NCI-H526 treated with DMSO at 0.1 percent for 48 hours (cell line): Measurements from ENCODE around the gene PSMD3.
A peak's percentile ranks its signal among the peaks of the same experiment; 100 is the strongest.

Experiments used
- DNase-seq: peaks from one replicate; lab custom pipeline; 2025; lab: John Stamatoyannopoulos, UW

PSMD3 gene

DNA sequence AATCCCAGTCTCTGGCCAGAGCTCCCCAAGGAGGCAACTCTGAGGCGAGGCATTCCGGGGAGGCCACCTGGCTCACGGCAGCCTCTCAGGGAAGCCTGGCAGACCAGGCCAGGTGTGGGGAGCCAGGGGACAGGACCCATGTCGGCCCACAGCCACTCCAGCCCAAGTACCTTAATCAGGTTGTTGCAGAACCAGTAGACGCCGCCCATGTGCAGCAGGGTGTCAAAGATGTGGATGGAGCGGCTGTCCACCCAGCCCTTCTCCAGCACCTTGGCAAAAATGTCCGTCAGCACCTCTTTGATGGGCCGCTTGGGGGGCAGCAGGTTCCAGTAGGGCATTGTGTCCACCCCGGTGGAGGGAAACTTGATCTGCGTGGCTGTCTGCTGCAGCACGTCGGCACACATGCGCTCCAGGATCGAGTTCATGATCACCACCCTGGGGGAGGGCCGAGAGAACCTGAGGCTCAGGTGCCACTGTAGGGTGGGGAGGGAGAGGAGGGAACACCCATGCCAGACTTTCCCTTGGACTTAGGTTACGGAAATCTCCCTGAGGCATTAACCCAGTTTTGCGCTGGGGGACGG, 42.4 kb downstream of the PSMD3 start:
- DNase-seq: no peak

DNA sequence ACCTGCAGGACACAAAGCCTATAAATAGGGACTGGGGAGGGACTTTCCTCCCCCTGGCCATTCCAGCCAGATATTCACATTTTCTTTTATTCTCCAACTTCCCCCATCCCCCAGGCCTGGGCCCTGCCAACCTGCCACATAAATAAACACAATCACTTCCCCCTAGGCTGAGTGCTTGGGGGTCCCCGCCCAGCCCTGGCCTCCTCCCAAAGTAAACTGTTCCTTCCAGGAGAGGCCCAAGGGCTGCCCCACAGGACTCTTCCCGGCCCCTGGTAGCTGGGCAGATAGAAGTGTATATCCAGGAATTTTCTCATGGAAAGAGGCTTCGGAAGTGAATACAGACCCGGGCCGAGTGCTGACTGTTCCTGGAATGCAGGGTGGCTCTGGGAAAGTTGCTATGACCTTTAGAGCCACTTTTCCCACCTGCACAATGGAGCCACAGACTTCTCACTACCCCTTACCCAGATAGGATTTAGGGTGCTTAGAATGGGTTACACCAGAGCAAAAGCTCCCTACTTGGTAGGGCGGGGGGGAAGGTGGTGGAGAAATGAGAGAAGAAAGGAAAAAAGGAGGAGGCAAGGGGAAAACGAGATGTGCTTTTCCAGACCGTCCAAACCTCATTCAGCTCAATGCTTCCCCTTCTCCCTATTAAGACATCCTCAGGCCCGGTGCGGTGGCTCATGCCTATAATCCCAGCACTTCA, 43.1 kb downstream of the PSMD3 start:
- no peak for DNase-seq

DNA sequence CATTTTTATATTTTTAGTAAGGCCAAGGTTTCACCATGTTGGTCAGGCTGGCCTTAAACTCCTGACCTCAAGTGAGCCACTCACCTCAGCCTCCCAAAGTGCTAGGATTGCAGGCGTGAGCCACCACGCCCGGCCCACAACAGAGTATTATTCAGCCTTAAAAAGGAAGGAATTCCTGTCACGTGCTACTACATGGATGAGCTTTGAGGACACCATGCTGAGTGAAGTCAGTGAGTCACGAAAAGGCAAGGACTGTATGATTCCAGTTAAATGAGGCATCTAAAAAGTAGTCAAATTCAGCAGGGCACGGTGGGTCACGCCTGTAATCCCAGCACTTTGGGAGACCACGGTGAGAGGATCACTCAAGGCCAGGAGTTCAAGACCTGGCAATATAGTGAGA, 44.3 kb downstream of the PSMD3 start:
- DNase-seq: no peak

DNA sequence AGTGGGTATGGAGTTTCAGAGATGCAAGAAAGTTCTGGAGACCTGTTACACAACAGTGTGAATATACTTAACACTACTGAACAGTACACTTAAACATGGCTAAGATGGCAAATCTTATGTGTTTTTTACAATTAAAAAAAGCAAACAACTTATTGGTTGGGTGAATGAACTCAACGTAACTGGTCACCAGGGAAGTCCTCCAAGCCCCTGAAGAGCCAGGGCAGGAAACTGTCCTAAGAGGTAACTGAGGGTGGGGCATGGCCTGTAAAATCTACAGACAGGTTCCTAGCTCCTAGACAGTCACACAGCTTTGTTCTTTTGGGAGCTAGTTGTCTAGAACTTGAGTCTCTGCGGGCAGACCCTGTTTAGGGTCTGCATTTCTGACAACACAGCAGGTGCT, 45.0 kb downstream of the PSMD3 start:
- DNase-seq: no peak

DNA sequence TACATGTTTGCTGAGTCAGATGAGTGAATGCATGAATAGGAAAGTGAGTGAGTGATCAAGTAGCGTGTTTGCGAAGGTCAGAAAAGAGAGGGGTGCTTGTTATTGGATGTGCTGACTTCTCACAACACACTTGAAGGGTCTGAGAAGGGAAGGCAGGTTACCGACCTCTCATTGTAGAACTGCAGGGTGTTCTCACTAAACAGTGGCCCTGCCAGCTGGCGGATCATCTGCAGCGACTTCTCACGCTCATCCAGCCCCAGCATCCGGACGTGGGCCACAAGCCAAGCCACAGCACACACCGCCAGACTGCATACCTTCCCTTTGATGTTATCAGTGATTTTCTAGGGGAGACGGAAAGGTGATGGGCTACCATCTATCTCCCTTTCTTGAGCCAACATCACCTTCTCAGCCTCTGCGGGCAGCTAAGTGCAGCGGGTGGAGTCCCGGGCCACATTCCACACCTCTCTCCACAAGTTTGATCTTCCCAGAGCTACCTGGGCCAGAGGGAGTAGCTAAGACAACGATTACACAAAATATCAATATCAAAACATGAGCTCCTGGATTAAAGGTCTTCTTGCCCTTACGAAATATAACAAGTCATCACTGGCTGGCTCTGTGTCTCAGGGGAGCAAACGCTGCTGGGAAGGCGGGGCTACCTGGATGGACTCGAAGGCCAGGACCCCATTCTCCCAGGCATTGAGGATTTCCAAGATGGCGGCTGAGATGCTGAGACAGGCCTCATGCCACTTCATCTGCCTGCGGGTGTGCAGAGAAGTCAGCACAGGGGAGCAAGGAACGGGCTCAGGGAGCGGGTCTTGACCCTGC, 45.6 kb downstream of the PSMD3 start:
- DNase-seq: no peak

DNA sequence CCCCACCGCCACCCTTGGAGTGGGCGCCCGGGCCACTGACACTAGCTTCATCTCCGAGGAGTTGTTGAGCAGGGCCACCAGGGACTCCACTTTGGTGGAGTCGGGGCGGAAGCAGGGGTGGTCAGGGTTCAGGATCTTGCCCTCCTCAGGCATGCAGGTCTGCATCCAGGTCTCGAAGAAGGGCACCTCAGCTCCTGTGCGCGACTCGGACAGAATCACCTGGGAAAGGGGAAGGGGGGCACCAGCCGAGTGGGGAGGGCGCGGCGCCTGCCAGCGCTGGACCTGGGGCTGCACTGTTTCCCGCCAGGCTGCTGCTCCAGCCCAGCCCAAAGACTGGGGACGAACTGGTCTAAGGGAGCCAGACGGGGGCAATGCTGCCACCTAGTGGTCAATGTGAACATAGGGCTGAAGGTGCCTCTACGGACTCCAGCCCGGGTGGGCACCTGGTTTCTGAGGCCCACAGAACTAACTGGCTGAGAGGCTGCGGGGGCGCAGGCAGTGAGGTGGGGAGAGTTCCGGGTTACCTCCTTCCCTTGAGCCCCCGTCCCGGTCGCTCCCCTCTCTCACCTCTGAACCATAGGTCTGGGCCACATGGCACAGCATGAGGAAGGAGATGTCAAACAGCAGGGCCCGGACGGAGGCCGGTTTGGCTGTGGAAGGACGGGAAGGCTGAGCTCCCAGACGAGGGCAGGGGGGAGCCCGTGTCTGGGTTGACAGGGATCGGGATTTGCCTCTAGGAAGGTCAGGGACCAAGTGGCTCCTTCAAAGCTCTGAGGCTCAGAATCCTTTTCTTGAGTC, 46.4 kb downstream of the PSMD3 start:
- peak; percentile 48 for DNase-seq

DNA sequence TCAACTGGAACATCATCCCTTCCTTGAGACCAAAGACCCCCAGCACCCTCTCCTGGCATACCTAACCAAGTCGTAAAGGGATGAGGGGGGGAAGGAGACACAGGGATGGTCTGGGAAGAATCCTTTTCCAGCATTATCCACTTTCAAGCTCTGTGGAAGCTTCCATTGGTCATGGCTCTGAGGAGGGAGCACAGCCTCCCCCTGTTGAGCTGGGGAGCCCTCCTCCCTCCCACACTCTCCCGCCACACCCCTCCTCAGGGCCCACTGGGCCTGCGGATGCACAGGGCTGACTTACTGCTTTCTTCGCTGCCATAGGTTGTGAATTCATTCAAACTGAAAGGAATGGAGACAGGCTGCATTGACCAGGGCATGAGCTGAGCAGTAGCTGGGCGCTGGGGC, 47.0 kb downstream of the PSMD3 start:
- no peak for DNase-seq

DNA sequence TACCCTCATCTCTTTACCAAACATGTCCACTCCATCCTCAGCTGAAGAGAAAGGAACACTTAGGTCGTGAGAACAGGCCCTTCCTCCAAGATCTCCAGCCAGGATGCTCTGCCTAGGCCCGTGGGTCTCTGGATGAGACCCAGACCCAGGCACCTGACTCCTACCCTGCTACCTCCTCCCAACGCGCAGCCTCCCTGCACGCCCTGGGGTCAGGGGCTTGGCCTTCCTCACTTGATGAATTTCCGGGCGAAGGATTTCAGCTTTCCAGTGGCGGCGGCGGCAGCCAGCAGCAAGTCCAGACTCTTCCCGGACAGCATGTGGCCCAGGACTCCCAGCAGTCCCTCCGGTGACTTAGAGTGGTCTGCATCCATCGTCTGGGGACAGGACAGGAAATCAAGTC, 48.0 kb downstream of the PSMD3 start:
- DNase-seq: no peak

DNA sequence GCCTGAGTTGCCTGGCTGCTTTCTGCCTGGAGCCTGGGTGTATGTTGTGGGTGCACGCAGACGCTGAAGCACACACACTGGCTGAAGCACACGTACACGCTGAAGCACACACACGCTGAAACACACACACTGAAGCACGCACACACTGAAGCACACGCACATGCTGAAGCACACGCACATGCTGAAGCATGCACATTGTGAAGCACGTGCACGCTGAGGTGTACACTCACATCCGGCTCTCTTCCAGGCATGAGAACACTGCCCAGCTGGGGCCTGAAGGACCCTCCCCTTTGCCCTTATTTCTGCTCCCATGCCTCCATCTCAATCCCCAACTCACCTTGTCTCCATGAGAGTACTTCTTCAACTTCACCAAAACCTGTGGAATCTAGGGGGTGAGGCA, 51.1 kb downstream of the PSMD3 start:
- no peak for DNase-seq

DNA sequence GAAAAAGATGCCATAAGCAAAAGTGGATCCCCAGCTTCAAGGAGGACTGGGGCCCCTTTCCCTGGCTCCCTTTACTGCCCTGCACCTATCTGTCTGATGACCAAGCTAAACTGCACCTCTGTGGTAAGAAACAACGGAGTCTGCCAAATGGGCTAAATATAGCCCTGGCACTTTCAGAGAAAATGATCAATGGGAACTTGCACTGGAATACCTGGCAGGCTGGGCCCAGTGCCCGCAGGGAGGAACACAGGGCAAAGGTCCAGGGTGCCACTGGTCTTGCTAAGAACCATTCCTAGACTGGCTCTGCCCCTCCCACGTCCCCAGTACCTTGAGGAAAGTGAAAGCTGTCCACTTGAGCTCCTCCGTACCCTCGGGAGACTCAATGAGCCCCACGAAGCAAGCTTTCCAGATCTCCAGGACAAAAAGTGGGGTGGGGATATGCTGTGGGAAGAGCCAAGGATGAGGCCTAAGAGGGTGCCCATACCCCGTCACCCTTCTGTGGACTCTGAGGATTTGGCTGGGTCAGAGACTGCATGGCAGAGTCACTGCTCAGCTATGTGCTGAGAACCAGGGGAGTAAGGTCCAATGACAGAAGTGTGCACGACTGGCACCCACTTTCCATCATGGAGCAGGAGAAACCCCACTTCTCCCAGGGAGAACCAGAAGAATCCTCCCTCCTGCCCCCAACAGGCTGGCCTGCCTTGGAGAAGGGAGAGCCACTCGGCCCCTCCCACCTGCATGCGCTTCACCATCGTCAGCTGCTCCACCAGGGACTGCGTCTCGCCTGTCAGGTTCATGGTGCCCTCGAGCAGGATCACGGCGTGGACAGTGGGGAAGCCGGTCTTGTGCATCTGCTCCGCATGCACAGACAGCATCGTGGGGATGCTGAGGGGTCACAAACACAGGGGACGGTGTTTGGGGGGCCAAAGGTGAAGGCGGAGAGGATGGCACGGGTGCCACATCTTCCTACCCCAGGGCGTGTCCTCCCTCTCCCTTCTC, 52.0 kb downstream of the PSMD3 start:
- DNase-seq: no peak

DNA sequence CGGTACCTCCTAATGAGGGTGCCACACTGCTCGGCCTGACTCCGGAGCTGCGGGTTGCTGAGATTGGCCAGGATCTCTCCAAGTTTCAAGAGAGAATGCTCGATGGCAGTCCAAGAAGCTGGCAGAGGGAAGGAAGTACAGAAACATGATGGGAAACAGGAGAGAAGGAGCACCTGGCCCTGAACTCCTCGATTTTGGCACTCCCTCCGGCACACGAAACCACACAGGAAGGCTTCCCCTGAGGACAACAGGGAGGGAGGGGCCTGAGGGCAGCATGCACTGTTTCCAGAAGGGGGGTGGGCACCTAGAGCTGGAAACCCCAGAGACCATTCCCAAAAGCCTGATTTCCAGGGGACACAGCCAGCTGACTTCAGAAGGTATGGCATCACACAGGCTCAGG, 52.7 kb downstream of the PSMD3 start:
- DNase-seq: no peak

DNA sequence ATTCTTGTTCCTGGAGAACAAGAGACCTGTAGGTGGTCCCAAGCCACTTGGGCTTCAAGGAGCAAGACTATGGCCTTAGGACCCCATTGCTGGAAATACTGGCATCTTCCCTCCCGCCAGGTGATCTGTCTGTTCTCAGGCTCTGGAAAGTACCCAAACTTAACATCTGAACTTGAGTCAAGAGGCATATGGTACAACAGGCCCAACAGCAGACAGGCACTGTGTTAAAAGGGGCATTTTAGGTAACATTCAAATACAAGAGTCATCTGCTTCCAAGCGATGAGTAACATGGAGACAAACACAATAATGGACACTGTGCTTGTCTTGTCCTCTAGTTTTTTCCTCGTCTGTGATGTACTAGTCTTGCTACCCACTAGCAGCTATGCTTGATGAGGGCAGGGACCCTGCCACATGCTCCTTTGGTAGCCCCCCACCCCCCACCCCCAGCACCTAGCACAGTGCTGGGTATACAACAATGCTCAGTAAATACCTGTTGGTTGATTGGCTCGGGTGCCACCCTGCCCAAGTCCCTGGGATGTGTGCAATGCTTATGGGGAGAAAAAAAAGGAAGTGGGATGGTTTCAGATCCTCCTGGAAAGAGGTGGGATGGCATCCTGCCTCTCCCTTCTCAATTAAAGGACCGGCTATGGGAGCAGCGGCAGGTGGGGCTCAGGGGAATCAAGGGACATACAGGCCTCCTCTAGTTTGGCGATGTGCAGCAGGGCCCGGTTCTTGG, 54.0 kb downstream of the PSMD3 start:
- DNase-seq: no peak

DNA sequence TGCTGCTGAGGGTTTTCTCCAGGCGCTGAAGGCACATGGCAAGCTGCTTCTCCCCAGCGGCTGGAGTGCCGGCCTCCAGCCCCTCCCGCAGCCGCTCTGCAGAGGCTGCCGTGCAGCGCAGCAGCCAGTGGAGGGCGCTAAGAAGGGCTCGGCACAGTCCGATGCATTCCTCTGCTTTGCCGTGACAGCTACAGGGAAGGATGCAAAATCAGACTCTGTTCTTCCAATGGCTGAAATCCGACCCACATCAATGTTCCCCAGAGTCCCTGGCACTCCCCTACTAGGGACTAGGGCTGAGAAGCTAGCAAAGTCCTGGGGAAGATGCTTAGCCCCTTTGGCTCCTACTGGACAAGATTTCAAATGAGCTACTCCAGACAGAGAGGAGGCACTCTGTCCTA, 54.6 kb downstream of the PSMD3 start:
- DNase-seq: peak; percentile 8

DNA sequence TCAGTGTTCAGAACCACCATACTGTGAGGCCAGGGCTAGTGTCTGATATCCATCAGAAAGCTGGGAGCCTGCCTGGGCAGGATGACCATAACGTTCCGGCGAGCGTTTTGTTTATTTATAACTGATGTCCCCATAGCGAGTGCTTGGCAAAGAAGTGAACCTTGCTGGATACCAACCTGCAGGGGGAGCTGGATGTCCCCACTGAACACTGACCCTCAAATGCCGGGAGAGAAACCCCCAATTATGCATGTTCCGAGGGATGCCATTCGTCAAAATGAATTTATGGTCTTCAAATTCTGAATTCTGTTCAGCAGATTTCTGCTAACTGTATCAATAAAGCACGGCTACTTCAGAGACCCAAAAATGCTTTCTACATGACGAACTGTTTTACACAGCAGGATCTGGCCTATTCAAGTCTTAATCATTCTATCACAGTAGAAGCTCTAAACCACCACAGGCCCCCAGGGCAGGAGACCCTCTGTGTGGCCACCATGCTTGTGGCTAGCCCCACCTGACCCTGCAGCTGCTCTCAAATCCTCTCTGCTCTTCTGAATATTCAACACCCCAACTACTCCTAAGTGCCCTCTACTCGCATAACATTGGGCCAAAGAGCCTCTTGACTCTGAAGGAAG, 58.4 kb downstream of the PSMD3 start:
- no peak for DNase-seq

DNA sequence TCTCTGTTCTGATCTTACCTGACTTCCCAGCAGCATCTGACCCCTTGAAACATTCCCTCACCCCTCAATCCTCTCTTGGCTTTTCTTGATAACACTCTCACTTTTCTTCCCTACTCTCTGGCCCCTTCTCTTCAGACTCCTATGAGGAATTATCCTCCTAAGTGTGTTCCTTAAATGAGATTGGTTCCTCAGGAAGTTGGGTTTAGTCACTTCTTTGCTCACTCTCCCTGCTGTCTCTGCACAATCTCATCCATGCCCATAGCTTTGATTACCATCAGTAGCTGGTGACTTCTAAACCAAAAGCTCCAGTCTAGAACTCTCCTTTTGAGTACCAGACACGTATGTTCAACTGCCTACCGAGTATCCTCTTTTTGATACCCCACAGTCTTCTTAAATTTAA, 60.6 kb downstream of the PSMD3 start:
- DNase-seq: no peak
